ENCODE data around the gene RAPGEF2. TPM values are rescaled to one million over a fixed set of nuclear protein-coding genes. Genes with fewer than 3 reads are reported as not detected.

Gene RAPGEF2
- total and polyA plus RNA-seq, 9 of the 15 experiments (the other 6 are each of a cell fraction or from before 2014, with no cell fraction given), result 3.1 to 32.6 (median 23.1) TPM

DNA sequence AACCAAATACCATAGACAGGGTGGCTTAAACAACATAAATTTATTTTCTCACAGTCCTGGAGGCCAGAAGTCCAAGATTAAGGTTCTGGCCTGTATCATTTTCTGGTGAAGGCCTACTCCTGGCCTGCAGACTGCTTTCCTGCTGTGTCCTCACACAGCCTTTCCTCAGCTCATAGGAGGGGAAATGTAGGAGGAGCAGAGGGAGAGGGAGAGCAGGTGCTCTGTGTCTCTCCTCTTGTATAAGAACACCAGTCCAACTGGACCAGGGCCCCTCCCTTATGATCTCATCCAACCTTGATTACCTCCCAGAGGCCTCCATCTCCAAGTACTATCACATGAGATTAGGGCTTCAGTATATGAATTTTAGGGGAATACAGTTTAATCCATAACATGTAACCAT, 34.3 kb downstream of the RAPGEF2 start:
- in situ Hi-C loops (cut with MboI), result no loop called here
- BruUV-seq (replicated peaks), result no TSS peak
- FAIRE-seq, result no peak

More for the DNA sequence above, 34.3 kb downstream of the RAPGEF2 start:
- ChIA-PET CTCF (ENCODE audit: low intra/inter-chr PET ratio) (no interaction called here), POLR2A (interaction anchor here (0.6 to 0.8 kb wide), 3 partner anchors 9 to 90 kb away, joined by 3 read pairs; no protein-coding TSS in a partner anchor)
- H3K27me3 ChIP-seq (ENCODE audit: control insufficient read depth in 2 of 2, insufficient read depth in 2 of 2, low read length in 2 of 2), result no peaks in the 10 kb centered on the region
- DNase-seq (ENCODE audit: extremely low read depth in 1 of 4, low spot score in 3 of 4) (no peak), ATAC-seq (peak; percentile 53)
- H3K4me3 ChIP-seq, result no peak overlapping the region
- no peak for TF ChIP-seq ZNF124 (CRISPR knock-in tag; IDR thresholded peaks at IDR 0.05)
- no peak for TF ChIP-seq SIX5 (IDR thresholded peaks at IDR 0.05; ENCODE audit: borderline replicate concordance in 1 of 2, insufficient read depth in 1 of 2, low read depth in 1 of 2, low read length in 2 of 2)
- TF ChIP-seq, protein P1, sequence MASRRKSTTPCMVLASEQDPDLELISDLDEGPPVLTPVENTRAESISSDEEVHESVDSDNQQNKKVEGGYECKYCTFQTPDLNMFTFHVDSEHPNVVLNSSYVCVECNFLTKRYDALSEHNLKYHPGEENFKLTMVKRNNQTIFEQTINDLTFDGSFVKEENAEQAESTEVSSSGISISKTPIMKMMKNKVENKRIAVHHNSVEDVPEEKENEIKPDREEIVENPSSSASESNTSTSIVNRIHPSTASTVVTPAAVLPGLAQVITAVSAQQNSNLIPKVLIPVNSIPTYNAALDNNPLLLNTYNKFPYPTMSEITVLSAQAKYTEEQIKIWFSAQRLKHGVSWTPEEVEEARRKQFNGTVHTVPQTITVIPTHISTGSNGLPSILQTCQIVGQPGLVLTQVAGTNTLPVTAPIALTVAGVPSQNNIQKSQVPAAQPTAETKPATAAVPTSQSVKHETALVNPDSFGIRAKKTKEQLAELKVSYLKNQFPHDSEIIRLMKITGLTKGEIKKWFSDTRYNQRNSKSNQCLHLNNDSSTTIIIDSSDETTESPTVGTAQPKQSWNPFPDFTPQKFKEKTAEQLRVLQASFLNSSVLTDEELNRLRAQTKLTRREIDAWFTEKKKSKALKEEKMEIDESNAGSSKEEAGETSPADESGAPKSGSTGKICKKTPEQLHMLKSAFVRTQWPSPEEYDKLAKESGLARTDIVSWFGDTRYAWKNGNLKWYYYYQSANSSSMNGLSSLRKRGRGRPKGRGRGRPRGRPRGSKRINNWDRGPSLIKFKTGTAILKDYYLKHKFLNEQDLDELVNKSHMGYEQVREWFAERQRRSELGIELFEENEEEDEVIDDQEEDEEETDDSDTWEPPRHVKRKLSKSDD (conservative IDR thresholded peaks at IDR 0.05; ENCODE audit: low read length), result no peak
- TF ChIP-seq, protein P2, sequence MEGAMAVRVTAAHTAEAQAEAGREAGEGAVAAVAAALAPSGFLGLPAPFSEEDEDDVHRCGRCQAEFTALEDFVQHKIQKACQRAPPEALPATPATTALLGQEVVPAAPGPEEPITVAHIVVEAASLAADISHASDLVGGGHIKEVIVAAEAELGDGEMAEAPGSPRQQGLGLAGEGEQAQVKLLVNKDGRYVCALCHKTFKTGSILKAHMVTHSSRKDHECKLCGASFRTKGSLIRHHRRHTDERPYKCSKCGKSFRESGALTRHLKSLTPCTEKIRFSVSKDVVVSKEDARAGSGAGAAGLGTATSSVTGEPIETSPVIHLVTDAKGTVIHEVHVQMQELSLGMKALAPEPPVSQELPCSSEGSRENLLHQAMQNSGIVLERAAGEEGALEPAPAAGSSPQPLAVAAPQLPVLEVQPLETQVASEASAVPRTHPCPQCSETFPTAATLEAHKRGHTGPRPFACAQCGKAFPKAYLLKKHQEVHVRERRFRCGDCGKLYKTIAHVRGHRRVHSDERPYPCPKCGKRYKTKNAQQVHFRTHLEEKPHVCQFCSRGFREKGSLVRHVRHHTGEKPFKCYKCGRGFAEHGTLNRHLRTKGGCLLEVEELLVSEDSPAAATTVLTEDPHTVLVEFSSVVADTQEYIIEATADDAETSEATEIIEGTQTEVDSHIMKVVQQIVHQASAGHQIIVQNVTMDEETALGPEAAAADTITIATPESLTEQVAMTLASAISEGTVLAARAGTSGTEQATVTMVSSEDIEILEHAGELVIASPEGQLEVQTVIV (CRISPR knock-in tag; IDR thresholded peaks at IDR 0.05; ENCODE audit: borderline replicate concordance), result no peak
- no peak for TF ChIP-seq RBM14 (IDR thresholded peaks at IDR 0.05; ENCODE audit: borderline replicate concordance, insufficient read depth, low read depth, low read length)
- TF ChIP-seq SRF (CRISPR knock-in tag; IDR thresholded peaks at IDR 0.05), result no peak
- TF ChIP-seq, protein P3, sequence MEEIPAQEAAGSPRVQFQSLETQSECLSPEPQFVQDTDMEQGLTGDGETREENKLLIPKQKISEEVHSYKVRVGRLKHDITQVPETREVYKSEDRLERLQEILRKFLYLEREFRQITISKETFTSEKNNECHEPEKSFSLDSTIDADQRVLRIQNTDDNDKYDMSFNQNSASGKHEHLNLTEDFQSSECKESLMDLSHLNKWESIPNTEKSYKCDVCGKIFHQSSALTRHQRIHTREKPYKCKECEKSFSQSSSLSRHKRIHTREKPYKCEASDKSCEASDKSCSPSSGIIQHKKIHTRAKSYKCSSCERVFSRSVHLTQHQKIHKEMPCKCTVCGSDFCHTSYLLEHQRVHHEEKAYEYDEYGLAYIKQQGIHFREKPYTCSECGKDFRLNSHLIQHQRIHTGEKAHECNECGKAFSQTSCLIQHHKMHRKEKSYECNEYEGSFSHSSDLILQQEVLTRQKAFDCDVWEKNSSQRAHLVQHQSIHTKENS (CRISPR knock-in tag; IDR thresholded peaks at IDR 0.05), result no peak
- TF ChIP-seq, protein P4, sequence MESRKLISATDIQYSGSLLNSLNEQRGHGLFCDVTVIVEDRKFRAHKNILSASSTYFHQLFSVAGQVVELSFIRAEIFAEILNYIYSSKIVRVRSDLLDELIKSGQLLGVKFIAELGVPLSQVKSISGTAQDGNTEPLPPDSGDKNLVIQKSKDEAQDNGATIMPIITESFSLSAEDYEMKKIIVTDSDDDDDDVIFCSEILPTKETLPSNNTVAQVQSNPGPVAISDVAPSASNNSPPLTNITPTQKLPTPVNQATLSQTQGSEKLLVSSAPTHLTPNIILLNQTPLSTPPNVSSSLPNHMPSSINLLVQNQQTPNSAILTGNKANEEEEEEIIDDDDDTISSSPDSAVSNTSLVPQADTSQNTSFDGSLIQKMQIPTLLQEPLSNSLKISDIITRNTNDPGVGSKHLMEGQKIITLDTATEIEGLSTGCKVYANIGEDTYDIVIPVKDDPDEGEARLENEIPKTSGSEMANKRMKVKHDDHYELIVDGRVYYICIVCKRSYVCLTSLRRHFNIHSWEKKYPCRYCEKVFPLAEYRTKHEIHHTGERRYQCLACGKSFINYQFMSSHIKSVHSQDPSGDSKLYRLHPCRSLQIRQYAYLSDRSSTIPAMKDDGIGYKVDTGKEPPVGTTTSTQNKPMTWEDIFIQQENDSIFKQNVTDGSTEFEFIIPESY (CRISPR knock-in tag; IDR thresholded peaks at IDR 0.05), result no peak
- no peak for TF ChIP-seq MCM7 (IDR thresholded peaks at IDR 0.05)
- TF ChIP-seq RUNX1 (IDR thresholded peaks at IDR 0.05; ENCODE audit: low read depth), result no peak
- no peak for TF ChIP-seq GTF2E2 (tag; IDR thresholded peaks at IDR 0.05)
- intact Hi-C loops (cut with micrococcal nuclease), result no loop called here
- no peak overlapping the region for H3K9ac ChIP-seq (ENCODE audit: insufficient read depth in 1 of 2, low read depth in 2 of 2, low read length in 2 of 2)
- peaks cover 0 to 4% of the 10 kb centered on the region in 2 experiments; a peak in 2 of 5 replicates for H3K4me1 ChIP-seq (replicated peaks in 1 of 2; ENCODE audit: control insufficient read depth in 2 of 2, insufficient read depth in 2 of 2, low read length in 2 of 2)
- H3K27ac ChIP-seq (ENCODE audit: extremely low read depth, low read depth, low read length), result no peak overlapping the region
- peaks cover 69% of the 10 kb centered on the region for H3K79me2 ChIP-seq (ENCODE audit: control insufficient read depth, insufficient read depth, low read length)
- H3K4me2 ChIP-seq (ENCODE audit: insufficient read depth, low read length), result no peak overlapping the region
- H2AFZ ChIP-seq (ENCODE audit: low read depth, low read length), result no peak overlapping the region
- no peaks in the 10 kb centered on the region for H4K20me1 ChIP-seq (replicated peaks; ENCODE audit: control insufficient read depth, insufficient read depth, low read length)
- H3K9me1 ChIP-seq (ENCODE audit: control insufficient read depth, insufficient read depth, low read length), result no peaks in the 10 kb centered on the region
- no peaks in the 10 kb centered on the region for H3K9me3 ChIP-seq (replicated peaks; ENCODE audit: control insufficient read depth, insufficient read depth, low read depth, low read length)
- no peaks in the 10 kb centered on the region for H3K36me3 ChIP-seq (ENCODE audit: control insufficient read depth, insufficient read depth, low read length)
